Natural killer cell (primary cell): ENCODE measurements around the gene NKAIN4. TPM values are rescaled to one million over a fixed set of nuclear protein-coding genes. Genes with fewer than 3 reads are reported as not detected.

Source experiments
- ATAC-seq, 3 donors: fragments of 150-1000 bp in 2 of 3; fragments of 200-7000 bp in 1 of 3; cut with Tn5 transposase; 1 replicate in 1 of 3; 2 replicates in 2 of 3; pipeline ENCODE4 v1.10.0; 2021; ENCODE audit warnings: mild to moderate bottlenecking in 2 of 3, moderate library complexity in 2 of 3
- DNase-seq, 2 donors: peaks; one replicate each; pipeline versions ENCODE4 v3.0.0 to v3.0.0-alpha.2; 2013 to 2021; ENCODE audit warnings: mixed read lengths in 1 of 2
- H3K27ac ChIP-seq: one replicate; pipeline ENCODE4 v1.5.1; 2013; ENCODE audit warnings: mild to moderate bottlenecking, low read length
- H3K27me3 ChIP-seq: one replicate; pipeline ENCODE4 v1.6.1; 2013; ENCODE audit warnings: low read length; ENCODE audit not compliant: control insufficient read depth, insufficient read depth
- H3K36me3 ChIP-seq: one replicate; pipeline ENCODE4 v1.6.1; 2013; ENCODE audit warnings: low read length; ENCODE audit not compliant: control insufficient read depth, insufficient read depth
- H3K4me1 ChIP-seq: one replicate; pipeline ENCODE4 v1.6.1; 2013; ENCODE audit warnings: low read length; ENCODE audit not compliant: control insufficient read depth, insufficient read depth
- H3K4me3 ChIP-seq: one replicate; pipeline ENCODE4 v1.5.1; 2013; ENCODE audit warnings: low read length
- H3K9me3 ChIP-seq: one replicate; pipeline ENCODE4 v1.6.1; 2013; ENCODE audit warnings: low read length; ENCODE audit not compliant: control insufficient read depth, insufficient read depth
- H3K27ac Mint-ChIP-seq, 2 donors: one replicate each; pipeline ENCODE4 v1.8.0; 2022; ENCODE audit warnings: mild to moderate bottlenecking in 2 of 2, mixed read lengths in 2 of 2, moderate library complexity in 1 of 2
- H3K27me3 Mint-ChIP-seq, 2 donors: one replicate each; pipeline ENCODE4 v1.8.0; 2022; ENCODE audit warnings: low read depth in 2 of 2, mixed read lengths in 2 of 2
- H3K36me3 Mint-ChIP-seq: one replicate; pipeline ENCODE4 v1.8.0; 2022; ENCODE audit warnings: mixed read lengths
- H3K4me1 Mint-ChIP-seq, 2 donors: one replicate each; pipeline ENCODE4 v1.8.0; 2022; ENCODE audit warnings: mixed read lengths in 2 of 2
- H3K4me3 Mint-ChIP-seq: one replicate; pipeline ENCODE4 v1.8.0; 2022; ENCODE audit warnings: mild to moderate bottlenecking, moderate library complexity, mixed read lengths
- H3K9me3 Mint-ChIP-seq, 2 donors: one replicate each; pipeline ENCODE4 v1.8.0; 2022; ENCODE audit warnings: mixed read lengths in 2 of 2
- WGBS: methylation state at CpG from one replicate; pipeline ENCODE4 v1.1.7; 2013; ENCODE audit warnings: missing lambda C conversion rate; ENCODE audit not compliant: insufficient coverage; 5-methylcytosine and 5-hydroxymethylcytosine counted together
- intact Hi-C: fragments of 100-400 bp; cut with micrococcal nuclease; formaldehyde crosslinking; loops from one replicate; pipeline ENCODE4 v1.14.2; 2022
- total RNA-seq, 4 donors: library from RNA; stranded (reverse); fragments of 120-200 nt in 1 of 4; gene quantifications; one replicate each; pipeline versions ENCODE4 v1.2.3 to v1.2.4, GENCODE V29; 2013 to 2022
- TF ChIP-seq, protein P1 (sequence below): fragments of 200-600 bp; IDR thresholded peaks from one replicate; pipeline ENCODE4 v1.8.0; 2022; ENCODE audit warnings: antibody characterized with exemption

Gene NKAIN4
- total RNA-seq, 3 donors from 2014 or later (not counting 1 experiment from before 2014, with no cell fraction given), result not detected

DNA sequence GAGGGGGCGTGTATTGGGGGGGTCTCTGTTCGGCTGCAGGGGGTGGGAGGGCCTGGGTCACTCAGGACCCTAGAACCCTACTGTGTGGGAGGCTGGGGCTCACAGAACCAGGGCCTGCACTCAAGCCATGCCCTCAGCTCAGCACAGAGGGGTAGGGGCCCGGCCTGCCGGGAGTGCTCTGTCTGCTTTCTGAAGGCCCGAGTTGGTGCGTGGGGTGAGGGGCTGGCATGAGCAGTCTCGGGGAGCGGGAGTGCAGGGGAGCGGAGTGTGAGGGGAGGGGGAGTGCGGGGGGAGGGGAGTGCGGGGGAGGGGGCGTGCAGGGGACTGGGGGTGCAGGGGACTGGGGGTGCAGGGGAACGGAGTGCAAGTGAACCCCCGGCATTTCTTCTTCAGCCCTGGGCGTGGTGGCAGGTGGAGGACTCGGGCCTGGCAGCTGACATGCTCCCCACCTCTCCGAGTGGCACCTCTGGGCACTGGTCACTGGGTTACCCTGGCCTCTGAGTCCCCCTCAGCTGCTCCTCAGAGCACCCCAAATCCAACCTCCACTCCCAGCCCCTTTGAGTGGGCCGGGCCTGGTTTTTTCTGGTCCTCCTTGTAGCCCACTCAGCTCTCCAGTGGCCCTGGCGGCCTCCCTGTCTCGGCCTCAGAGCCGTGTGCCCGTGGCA lies 39.7 kb upstream of the NKAIN4 start:
- 73% methylated on average over 16 of the region's 22 CpGs for WGBS
- H3K27ac ChIP-seq, result no peak overlapping the region
- peaks cover 5% of the 10 kb centered on the region for H3K4me1 ChIP-seq
- Mint-ChIP-seq H3K4me1 (no peaks in the 10 kb centered on the region), H3K9me3 (no peaks in the 10 kb centered on the region), H3K27me3 (peaks cover 0 to 5% of the 10 kb centered on the region in 2 donors), H3K4me3 (no peak overlapping the region), H3K36me3 (no peaks in the 10 kb centered on the region), H3K27ac (no peak overlapping the region)
- no peaks in the 10 kb centered on the region for H3K36me3 ChIP-seq
- no peaks in the 10 kb centered on the region for H3K27me3 ChIP-seq
- no peaks in the 10 kb centered on the region for H3K9me3 ChIP-seq
- TF ChIP-seq, protein P1, sequence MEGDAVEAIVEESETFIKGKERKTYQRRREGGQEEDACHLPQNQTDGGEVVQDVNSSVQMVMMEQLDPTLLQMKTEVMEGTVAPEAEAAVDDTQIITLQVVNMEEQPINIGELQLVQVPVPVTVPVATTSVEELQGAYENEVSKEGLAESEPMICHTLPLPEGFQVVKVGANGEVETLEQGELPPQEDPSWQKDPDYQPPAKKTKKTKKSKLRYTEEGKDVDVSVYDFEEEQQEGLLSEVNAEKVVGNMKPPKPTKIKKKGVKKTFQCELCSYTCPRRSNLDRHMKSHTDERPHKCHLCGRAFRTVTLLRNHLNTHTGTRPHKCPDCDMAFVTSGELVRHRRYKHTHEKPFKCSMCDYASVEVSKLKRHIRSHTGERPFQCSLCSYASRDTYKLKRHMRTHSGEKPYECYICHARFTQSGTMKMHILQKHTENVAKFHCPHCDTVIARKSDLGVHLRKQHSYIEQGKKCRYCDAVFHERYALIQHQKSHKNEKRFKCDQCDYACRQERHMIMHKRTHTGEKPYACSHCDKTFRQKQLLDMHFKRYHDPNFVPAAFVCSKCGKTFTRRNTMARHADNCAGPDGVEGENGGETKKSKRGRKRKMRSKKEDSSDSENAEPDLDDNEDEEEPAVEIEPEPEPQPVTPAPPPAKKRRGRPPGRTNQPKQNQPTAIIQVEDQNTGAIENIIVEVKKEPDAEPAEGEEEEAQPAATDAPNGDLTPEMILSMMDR, result no peak
- H3K4me3 ChIP-seq, result no peak overlapping the region
- no peak for ATAC-seq
- DNase-seq, result no peak
- intact Hi-C loops, result no loop called here

DNA sequence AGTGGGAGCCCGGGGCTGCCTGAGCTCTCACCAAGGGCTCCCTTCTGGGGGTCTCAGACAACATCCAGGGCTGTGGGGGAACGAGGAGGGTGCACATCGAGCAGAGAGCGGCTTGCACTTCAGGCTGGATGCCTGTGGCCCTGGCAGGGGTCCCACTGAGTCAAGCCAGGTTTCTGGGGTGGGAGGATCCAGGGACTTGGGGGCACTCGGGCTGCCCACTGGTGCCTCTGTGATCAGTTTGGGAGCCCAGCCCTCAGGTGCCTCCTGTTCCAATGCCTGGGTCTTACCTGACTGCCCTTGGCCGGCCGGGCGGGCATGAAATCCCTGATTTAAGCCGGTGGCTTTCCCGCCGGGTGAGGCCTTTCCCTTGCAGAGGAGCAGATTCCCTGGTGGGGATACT lies 39.2 kb upstream of the NKAIN4 start:
- DNase-seq, result no peak
- ATAC-seq, result no peak
- Histone ChIP-seq H3K4me3 (no peak overlapping the region), H3K36me3 (no peaks in the 10 kb centered on the region), H3K4me1 (peaks cover 5% of the 10 kb centered on the region), H3K27me3 (no peaks in the 10 kb centered on the region), H3K9me3 (no peaks in the 10 kb centered on the region), H3K27ac (no peak overlapping the region)
- H3K4me3 Mint-ChIP-seq, result no peak overlapping the region
- no peak overlapping the region for H3K27ac Mint-ChIP-seq
- no peaks in the 10 kb centered on the region for H3K9me3 Mint-ChIP-seq
- TF ChIP-seq, protein P1, result no peak
- WGBS, result 81% methylated on average over 11 of the region's 11 CpGs
- peaks cover 0 to 4% of the 10 kb centered on the region in 2 donors for H3K27me3 Mint-ChIP-seq
- H3K36me3 Mint-ChIP-seq, result no peaks in the 10 kb centered on the region
- intact Hi-C loops, result no loop called here
- no peaks in the 10 kb centered on the region for H3K4me1 Mint-ChIP-seq

DNA sequence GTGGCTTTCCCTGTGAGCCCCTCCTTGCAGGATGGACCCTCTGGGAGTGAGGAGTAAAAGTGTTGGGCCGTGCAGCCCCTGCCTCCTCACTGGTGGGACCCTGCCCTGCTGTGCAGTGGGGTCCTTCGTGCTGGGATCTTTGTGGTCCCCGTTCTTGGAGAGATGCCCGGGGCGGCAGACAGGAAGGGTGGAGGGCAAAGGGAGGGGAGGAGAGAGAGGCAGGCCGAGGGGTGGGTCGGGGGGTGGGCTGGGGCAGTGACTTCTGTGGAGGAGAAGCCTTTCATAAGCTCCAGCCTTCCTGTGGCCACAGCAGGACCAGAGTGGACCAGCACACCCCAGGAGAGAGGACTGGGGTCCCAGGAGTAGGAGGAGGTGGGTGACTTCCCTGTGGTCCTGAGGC lies 38.6 kb upstream of the NKAIN4 start, which contains the start of gene COL20A1:
TSS of gene COL20A1 (plus strand) at position 283 of the 400 bp plus-strand sequence. CDS start 1,922 bp downstream, outside the sequence.
- Histone ChIP-seq H3K27me3 (no peaks in the 10 kb centered on the region), H3K9me3 (no peaks in the 10 kb centered on the region), H3K4me3 (no peak within 1 kb of the TSS), H3K4me1 (peaks cover 5% of the 10 kb centered on the region), H3K36me3 (peaks cover 2% of the 10 kb centered on the region), H3K27ac (no peak within 1 kb of the TSS)
- ATAC-seq (no peak), DNase-seq (no peak)
- Mint-ChIP-seq H3K27ac (no peak within 1 kb of the TSS), H3K36me3 (no peaks in the 10 kb centered on the region), H3K9me3 (no peaks in the 10 kb centered on the region), H3K27me3 (peaks cover 0 to 4% of the 10 kb centered on the region in 2 donors), H3K4me1 (no peaks in the 10 kb centered on the region), H3K4me3 (no peak within 1 kb of the TSS)
- intact Hi-C loops, result no loop called here
- WGBS, result 25% methylated on average over 7 of the region's 7 CpGs
- TF ChIP-seq, protein P1, result no peak

DNA sequence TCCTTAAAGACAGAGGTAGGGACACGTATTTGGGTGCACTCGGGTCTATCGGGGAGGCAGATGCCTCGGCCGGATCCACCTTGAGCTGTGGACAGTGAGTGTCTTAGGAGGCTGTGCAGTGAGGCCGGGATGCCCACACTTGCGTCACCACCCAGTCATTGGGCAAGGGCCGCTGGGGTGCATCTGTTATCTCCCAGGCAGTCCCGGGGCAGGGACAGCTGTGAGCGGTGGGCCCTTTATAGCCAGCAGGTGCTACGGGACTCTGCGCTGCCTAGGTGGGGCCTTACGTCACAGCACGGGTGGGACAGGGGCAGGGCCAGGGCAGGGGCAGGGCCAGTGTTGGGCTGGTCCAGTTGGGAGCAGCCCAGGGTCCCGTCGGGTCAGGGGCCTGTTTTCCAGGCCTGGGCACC lies 38.0 kb upstream of the NKAIN4 start:
- 89% methylated on average over 16 of the region's 16 CpGs for WGBS
- peaks cover 2% of the 10 kb centered on the region for H3K36me3 ChIP-seq
- Mint-ChIP-seq H3K9me3 (no peaks in the 10 kb centered on the region), H3K27me3 (peaks cover 0 to 4% of the 10 kb centered on the region in 2 donors), H3K36me3 (no peaks in the 10 kb centered on the region), H3K4me1 (no peaks in the 10 kb centered on the region), H3K27ac (no peak overlapping the region), H3K4me3 (no peak overlapping the region)
- H3K27me3 ChIP-seq, result no peaks in the 10 kb centered on the region
- H3K27ac ChIP-seq, result no peak overlapping the region
- no peaks in the 10 kb centered on the region for H3K9me3 ChIP-seq
- DNase-seq (no peak), ATAC-seq (no peak)
- intact Hi-C loops, result no loop called here
- no peak overlapping the region for H3K4me3 ChIP-seq
- peaks cover 5% of the 10 kb centered on the region for H3K4me1 ChIP-seq
- TF ChIP-seq, protein P1, result no peak
